Bronchus fibroblast of lung (primary cell): ENCODE results near the gene TEKT5. TPM values are rescaled to one million over a fixed set of nuclear protein-coding genes. Genes with fewer than 3 reads are reported as not detected.

ENCODE experiments used
- total RNA-seq: library from RNA; depleted of rRNA; stranded (reverse); fragments of >200 nt; gene quantifications from 2 replicates; pipeline ENCODE4 v1.2.3, GENCODE V29; 2015

The TEKT5 gene
- not detected in 2 replicates for total RNA-seq

GRCh38 chr16:10694830-10695229 is at the start of gene TEKT5:
Gene TEKT5 (minus strand): TSS chr16:10694930. CDS start chr16:10694873, 57 bp downstream.

GRCh38 chr16:10743610-10744369 is 49.1 kb upstream of the TEKT5 start, which contains the start of gene NUBP1:
Gene NUBP1 (plus strand): TSS chr16:10743842. CDS start chr16:10743864, 22 bp downstream.

GRCh38 chr16:10579965-10580882 is 114.5 kb downstream of the TEKT5 start, which contains the start of gene EMP2:
Gene EMP2 (minus strand): TSS chr16:10580598. CDS start chr16:10547617, 32,981 bp downstream.

Other genes with a start within 250 kb of the TEKT5 start
- 20.5 and 23.4 TPM in 2 replicates for gene EMP2, start 114.3 kb downstream of the TEKT5 start, total RNA-seq
- 30.9 and 35.5 TPM in 2 replicates for gene NUBP1, start 48.9 kb upstream of the TEKT5 start, total RNA-seq
- under 0.01 TPM in 1 of 2 replicates, not detected in the other for gene TVP23A, start 123.9 kb upstream of the TEKT5 start, total RNA-seq
- under 0.01 and 0.30 TPM in 2 replicates for gene CIITA, start 182.3 kb upstream of the TEKT5 start, total RNA-seq
- 65.6 and 69.0 TPM in 2 replicates for gene DEXI, start 247.5 kb upstream of the TEKT5 start, total RNA-seq
- gene CLEC16A, start 249.6 kb upstream of the TEKT5 start, total RNA-seq: 9.8 and 11.4 TPM in 2 replicates